Neural progenitor cell (in vitro differentiated cells): ENCODE measurements around the gene RWDD2A.

Experiments used
- CTCF ChIP-seq: fragments of 200-600 bp; sonication (generic); IDR thresholded peaks from 2 replicates; pipeline ENCODE4 v1.5.1; 2017; ENCODE audit warnings: antibody characterized with exemption, mild to moderate bottlenecking
- EZH2 ChIP-seq: fragments of 200-600 bp; sonication (generic); IDR thresholded peaks from 2 replicates; pipeline ENCODE4 v1.6.1; 2017; ENCODE audit warnings: antibody characterized with exemption, mild to moderate bottlenecking, moderate library complexity
- EZH2phosphoT487 ChIP-seq: fragments of 200-600 bp; sonication (generic); IDR thresholded peaks from 2 replicates; pipeline ENCODE4 v1.6.1; 2017; ENCODE audit warnings: antibody characterized with exemption

GRCh38 chr6:83160167-83160566, 33.0 kb upstream of the RWDD2A start:
- TF ChIP-seq EZH2phosphoT487 (no peak), EZH2 (no peak), CTCF (no peak)
